Upper lobe of left lung (tissue), 4 donors: ENCODE results near the gene R3HDM2.

Source experiments
- EP300 ChIP-seq, 4 donors: sonication (generic); formaldehyde crosslinking; IDR thresholded peaks; one replicate each; pipeline ENCODE4 v1.5.1; 2017; ENCODE audit warnings: antibody characterized with exemption in 4 of 4, control low read depth in 2 of 4
- POLR2A ChIP-seq, 4 donors: fragments of 450-650 bp; IDR thresholded peaks; one replicate each; pipeline ENCODE4 v1.5.1; 2016 to 2017; ENCODE audit warnings: antibody characterized with exemption in 4 of 4, mild to moderate bottlenecking in 2 of 4
- POLR2AphosphoS5 ChIP-seq, 2 donors: sonication (generic); formaldehyde crosslinking; IDR thresholded peaks; one replicate each; pipeline ENCODE4 v1.5.1; 2017; ENCODE audit warnings: antibody characterized with exemption in 2 of 2
- TF ChIP-seq, protein P1 (sequence below), 6 experiments: fragments of 450-650 bp in 4 of 6; fragments of 200-600 bp in 2 of 6; sonication (generic) in 2 of 6; IDR thresholded peaks; one replicate each; pipeline ENCODE4 v1.5.1; 2016 to 2019; ENCODE audit warnings: antibody characterized with exemption in 6 of 6

- TF ChIP-seq, protein P1, sequence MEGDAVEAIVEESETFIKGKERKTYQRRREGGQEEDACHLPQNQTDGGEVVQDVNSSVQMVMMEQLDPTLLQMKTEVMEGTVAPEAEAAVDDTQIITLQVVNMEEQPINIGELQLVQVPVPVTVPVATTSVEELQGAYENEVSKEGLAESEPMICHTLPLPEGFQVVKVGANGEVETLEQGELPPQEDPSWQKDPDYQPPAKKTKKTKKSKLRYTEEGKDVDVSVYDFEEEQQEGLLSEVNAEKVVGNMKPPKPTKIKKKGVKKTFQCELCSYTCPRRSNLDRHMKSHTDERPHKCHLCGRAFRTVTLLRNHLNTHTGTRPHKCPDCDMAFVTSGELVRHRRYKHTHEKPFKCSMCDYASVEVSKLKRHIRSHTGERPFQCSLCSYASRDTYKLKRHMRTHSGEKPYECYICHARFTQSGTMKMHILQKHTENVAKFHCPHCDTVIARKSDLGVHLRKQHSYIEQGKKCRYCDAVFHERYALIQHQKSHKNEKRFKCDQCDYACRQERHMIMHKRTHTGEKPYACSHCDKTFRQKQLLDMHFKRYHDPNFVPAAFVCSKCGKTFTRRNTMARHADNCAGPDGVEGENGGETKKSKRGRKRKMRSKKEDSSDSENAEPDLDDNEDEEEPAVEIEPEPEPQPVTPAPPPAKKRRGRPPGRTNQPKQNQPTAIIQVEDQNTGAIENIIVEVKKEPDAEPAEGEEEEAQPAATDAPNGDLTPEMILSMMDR (IDR thresholded peaks at IDR 0.05): no peak
- TF ChIP-seq POLR2A (IDR thresholded peaks at IDR 0.05): no peak
- TF ChIP-seq EP300 (IDR thresholded peaks at IDR 0.05): no peak
- TF ChIP-seq POLR2AphosphoS5 (IDR thresholded peaks at IDR 0.05): no peak
Measured at GRCh38 chr12:57390174-57390573, 40.7 kb downstream of the R3HDM2 start.
